Type B pancreatic cell (in vitro differentiated cells): Measurements from ENCODE around the gene LRIT1. TPM values are rescaled to one million over a fixed set of nuclear protein-coding genes. Genes with fewer than 3 reads are reported as not detected.

ENCODE experiments used
- DNase-seq: peaks from one replicate; pipeline ENCODE4 v3.0.0; 2021; ENCODE audit warnings: mixed read lengths; ENCODE audit not compliant: unreplicated experiment; ENCODE audit errors: extremely low spot score
- H3K27ac Mint-ChIP-seq: 2 replicates; pipeline ENCODE4 v1.8.0; 2021; ENCODE audit warnings: mild to moderate bottlenecking, mixed read lengths
- H3K27me3 Mint-ChIP-seq: 2 replicates; pipeline ENCODE4 v1.8.0; 2021; ENCODE audit warnings: mixed read lengths
- H3K36me3 Mint-ChIP-seq: 2 replicates; pipeline ENCODE4 v1.8.0; 2021; ENCODE audit warnings: mixed read lengths
- H3K4me1 Mint-ChIP-seq: one replicate; pipeline ENCODE4 v1.8.0; 2021; ENCODE audit warnings: mixed read lengths; ENCODE audit not compliant: unreplicated experiment
- H3K4me3 Mint-ChIP-seq: 2 replicates; pipeline ENCODE4 v1.8.0; 2021; ENCODE audit warnings: mild to moderate bottlenecking, mixed read lengths
- H3K9me3 Mint-ChIP-seq: 2 replicates; pipeline ENCODE4 v1.8.0; 2021; ENCODE audit warnings: mixed read lengths
- total RNA-seq: library from RNA; stranded (reverse); gene quantifications from 2 replicates; pipeline ENCODE4 v1.2.1, GENCODE V29; 2021; ENCODE audit warnings: low replicate concordance
- TF ChIP-seq, protein P1 (sequence below): fragments of 200-600 bp; sonication (generic); conservative IDR thresholded peaks from 2 replicates; pipeline ENCODE4 v1.5.0; 2021; ENCODE audit warnings: antibody characterized with exemption, mild to moderate bottlenecking

The LRIT1 gene
- total RNA-seq, 1 donor from 2014 or later, result not detected

DNA sequence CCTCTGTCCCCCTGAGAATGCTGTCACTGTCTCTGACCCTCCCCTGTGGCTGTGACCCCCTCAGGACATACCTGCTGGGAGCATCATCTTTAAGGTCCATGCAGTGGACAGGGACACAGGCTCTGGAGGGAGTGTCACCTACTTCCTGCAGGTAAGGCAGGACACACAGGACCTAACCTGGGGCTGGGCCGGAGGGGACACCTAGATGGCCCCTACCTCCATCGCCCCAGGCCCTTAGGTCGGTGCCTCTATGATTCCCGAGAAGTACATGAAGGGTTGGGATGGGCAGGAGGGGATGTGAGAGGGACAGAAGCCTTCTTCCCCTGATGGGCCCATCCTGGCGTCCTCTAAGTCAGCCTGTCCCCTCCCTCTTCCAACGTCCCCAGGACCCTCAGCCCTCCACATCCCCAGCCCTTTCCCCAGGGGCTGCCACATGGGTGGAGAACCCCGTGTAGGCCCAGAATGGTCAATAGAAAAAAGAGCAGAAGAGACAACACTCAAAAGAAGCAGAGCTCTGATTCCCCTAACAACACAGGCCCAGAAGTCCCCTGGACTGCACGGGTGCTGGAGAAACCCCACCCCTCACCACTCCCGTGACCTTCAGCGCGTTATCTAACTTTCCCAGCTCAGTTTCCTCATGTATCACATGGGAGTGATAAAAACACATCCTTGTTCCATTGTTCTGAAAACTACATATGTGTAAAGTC, 40.7 kb downstream of the LRIT1 start:
- H3K9me3 Mint-ChIP-seq, result no peaks in the 10 kb centered on the region
- no peaks in the 10 kb centered on the region for H3K36me3 Mint-ChIP-seq
- TF ChIP-seq, protein P1, sequence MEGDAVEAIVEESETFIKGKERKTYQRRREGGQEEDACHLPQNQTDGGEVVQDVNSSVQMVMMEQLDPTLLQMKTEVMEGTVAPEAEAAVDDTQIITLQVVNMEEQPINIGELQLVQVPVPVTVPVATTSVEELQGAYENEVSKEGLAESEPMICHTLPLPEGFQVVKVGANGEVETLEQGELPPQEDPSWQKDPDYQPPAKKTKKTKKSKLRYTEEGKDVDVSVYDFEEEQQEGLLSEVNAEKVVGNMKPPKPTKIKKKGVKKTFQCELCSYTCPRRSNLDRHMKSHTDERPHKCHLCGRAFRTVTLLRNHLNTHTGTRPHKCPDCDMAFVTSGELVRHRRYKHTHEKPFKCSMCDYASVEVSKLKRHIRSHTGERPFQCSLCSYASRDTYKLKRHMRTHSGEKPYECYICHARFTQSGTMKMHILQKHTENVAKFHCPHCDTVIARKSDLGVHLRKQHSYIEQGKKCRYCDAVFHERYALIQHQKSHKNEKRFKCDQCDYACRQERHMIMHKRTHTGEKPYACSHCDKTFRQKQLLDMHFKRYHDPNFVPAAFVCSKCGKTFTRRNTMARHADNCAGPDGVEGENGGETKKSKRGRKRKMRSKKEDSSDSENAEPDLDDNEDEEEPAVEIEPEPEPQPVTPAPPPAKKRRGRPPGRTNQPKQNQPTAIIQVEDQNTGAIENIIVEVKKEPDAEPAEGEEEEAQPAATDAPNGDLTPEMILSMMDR, result no peak
- no peak overlapping the region for H3K4me3 Mint-ChIP-seq
- H3K27me3 Mint-ChIP-seq, result peaks cover 57% of the 10 kb centered on the region
- H3K4me1 Mint-ChIP-seq, result no peaks in the 10 kb centered on the region
- no peak for DNase-seq
- H3K27ac Mint-ChIP-seq, result no peak overlapping the region

DNA sequence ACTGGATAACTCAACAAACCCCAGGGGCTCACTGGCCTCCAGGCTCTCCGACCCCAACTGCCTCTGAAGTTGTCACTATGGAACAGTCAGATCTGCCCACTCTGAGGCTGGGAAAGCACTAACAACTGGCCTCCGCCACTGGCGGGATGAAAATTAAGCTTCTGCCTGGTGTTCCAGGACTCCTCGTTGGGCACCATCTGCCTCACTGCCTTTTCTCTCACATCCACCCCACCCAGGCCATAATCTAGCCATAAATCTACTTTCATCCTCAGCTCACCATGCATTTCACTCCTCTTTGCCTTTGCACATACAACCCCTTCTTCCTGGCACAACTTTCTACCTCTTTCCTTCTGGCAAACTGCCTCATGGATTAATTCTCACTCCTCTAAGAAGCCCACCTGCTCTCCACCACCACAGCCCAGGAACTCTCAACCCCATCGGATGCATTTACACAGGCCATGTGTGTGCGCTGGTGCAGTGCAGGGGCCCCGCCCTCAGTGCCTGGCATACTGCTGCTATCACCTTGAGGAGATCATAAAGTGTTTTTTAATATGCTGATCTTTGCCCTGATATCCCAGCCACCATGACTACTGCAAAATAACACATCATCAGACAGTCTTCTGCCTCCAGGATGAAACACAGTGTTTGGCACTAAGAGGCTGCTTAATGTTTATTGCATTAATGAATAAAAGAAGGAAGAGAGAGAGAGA, 43.0 kb downstream of the LRIT1 start:
- H3K27me3 Mint-ChIP-seq, result peaks cover 68% of the 10 kb centered on the region
- no peak overlapping the region for H3K4me3 Mint-ChIP-seq
- DNase-seq, result no peak
- no peaks in the 10 kb centered on the region for H3K4me1 Mint-ChIP-seq
- H3K27ac Mint-ChIP-seq, result no peak overlapping the region
- TF ChIP-seq, protein P1, result no peak
- H3K9me3 Mint-ChIP-seq, result no peaks in the 10 kb centered on the region
- no peaks in the 10 kb centered on the region for H3K36me3 Mint-ChIP-seq

DNA sequence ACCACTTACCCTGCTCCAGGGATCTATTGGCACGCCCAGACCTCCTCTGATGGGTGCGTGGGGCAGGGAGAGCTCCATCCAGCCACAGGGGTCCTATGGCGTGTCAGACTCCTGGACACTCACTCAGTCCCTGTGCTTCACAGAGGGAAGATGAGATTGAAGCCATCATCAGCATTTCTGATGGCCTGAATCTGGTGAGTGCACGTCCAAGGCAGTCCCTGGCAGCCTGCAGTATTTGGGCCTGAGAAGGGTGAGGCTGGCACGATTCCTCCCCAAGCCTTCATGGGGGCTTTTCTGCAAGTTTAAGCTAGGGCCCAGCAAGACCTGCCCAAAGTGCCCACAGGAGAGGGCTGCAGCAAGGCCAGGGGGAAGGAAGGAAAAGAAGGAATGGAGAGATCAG, 43.7 kb downstream of the LRIT1 start:
- Mint-ChIP-seq H3K9me3 (no peaks in the 10 kb centered on the region), H3K27me3 (peaks cover 76% of the 10 kb centered on the region)
- TF ChIP-seq, protein P1, result no peak

DNA sequence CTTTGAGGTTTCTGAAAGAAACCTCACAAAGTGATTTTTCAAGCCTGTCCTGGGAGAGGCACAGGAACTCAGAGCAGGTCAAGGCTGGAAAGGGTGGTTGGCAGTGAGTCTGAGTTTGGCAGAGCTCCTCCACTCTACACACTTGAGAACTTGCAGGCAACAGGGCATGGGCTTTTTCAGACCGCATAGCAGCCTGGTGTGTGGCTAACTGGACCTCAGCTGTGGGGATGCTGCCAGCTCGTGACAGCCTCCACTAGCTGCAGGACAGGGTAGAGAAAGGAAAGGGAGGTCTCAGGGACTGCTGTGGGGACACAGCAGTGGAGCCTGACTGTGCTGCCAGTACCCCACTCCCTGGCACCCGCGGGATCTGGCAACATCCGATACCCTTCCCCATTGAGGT, 44.4 kb downstream of the LRIT1 start:
- no peak for DNase-seq
- no peaks in the 10 kb centered on the region for H3K4me1 Mint-ChIP-seq
- peaks cover 81% of the 10 kb centered on the region for H3K27me3 Mint-ChIP-seq
- no peak overlapping the region for H3K4me3 Mint-ChIP-seq
- TF ChIP-seq, protein P1, result no peak
- H3K36me3 Mint-ChIP-seq, result no peaks in the 10 kb centered on the region
- no peaks in the 10 kb centered on the region for H3K9me3 Mint-ChIP-seq
- no peak overlapping the region for H3K27ac Mint-ChIP-seq

More for the DNA sequence above, 43.7 kb downstream of the LRIT1 start:
- DNase-seq, result no peak
- no peaks in the 10 kb centered on the region for H3K4me1 Mint-ChIP-seq
- H3K27ac Mint-ChIP-seq, result no peak overlapping the region
- no peak overlapping the region for H3K4me3 Mint-ChIP-seq
- H3K36me3 Mint-ChIP-seq, result no peaks in the 10 kb centered on the region

DNA sequence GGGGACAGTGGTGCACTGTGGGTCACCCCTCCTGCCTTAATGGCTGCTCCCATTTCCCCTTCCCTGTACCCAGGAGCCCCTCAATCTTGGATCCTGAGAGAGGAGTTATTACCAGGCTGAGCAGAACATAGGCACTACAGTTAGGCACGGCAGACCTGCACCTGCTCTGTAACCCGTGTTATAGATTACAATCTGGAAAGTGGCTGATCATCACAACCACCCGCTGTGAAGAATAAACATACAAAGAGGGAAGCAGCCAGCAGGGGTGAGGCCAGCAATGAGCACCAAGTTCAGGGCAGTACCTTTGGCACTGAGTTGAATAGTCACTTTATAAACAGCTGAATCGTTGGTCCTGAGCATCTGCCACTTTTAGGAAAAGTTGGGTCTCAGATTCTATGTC, 45.3 kb downstream of the LRIT1 start:
- no peaks in the 10 kb centered on the region for H3K36me3 Mint-ChIP-seq
- TF ChIP-seq, protein P1, result no peak
- no peaks in the 10 kb centered on the region for H3K4me1 Mint-ChIP-seq
- DNase-seq, result no peak
- no peak overlapping the region for H3K27ac Mint-ChIP-seq
- no peaks in the 10 kb centered on the region for H3K9me3 Mint-ChIP-seq
- peaks cover 90% of the 10 kb centered on the region for H3K27me3 Mint-ChIP-seq
- H3K4me3 Mint-ChIP-seq, result peak overlapping the region; percentile 47
